K562 (cell line): ENCODE data around the gene LARP4B. TPM values are rescaled to one million over a fixed set of nuclear protein-coding genes. Genes with fewer than 3 reads are reported as not detected.
A peak's percentile ranks its signal among the peaks of the same experiment; 100 is the strongest.

Experiments
- CREB1 ChIP-seq, 2 experiments: sonication (generic) in 1 of 2; formaldehyde crosslinking in 1 of 2; IDR thresholded peaks; 2 replicates each; pipeline versions ENCODE4 v1.6.1 to v1.8.0; 2012 to 2022; ENCODE audit warnings: inconsistent platforms in 1 of 2, mild to moderate bottlenecking in 1 of 2, missing genetic modification reagents in 1 of 2, moderate library complexity in 1 of 2
- CTCF ChIP-seq, 3 experiments: IDR thresholded peaks in 2 of 3; conservative IDR thresholded peaks in 1 of 3; 2 replicates each; pipeline ENCODE4 v1.5.1; 2011 to 2012; ENCODE audit warnings: low read length in 3 of 3, mild to moderate bottlenecking in 3 of 3, control low read depth in 2 of 3, improper control_type of control experiment in 1 of 3, inconsistent platforms in 1 of 3, low read depth in 1 of 3, mixed read lengths in 1 of 3, moderate library complexity in 1 of 3; ENCODE audit not compliant: insufficient read depth in 2 of 3
- CXXC5 ChIP-seq: fragments of 250-450 bp; sonication (Bioruptor Pico); IDR thresholded peaks from 2 replicates; pipeline ENCODE4 v1.8.0; 2022; ENCODE audit warnings: inconsistent platforms, mild to moderate bottlenecking, moderate library complexity
- MAFF ChIP-seq: IDR thresholded peaks from 2 replicates; pipeline ENCODE4 v1.6.1; 2012; ENCODE audit warnings: low read length, improper control_type of control experiment
- RB1 ChIP-seq: fragments of 450-650 bp; IDR thresholded peaks from 2 replicates; pipeline ENCODE4 v1.6.1; 2017; ENCODE audit warnings: low read depth, mild to moderate bottlenecking
- RCOR1 ChIP-seq, 2 experiments: IDR thresholded peaks; 2 replicates each; pipeline ENCODE4 v1.6.1; 2012; ENCODE audit warnings: low read depth in 2 of 2, low read length in 2 of 2, borderline replicate concordance in 1 of 2, improper control_type of control experiment in 1 of 2
- SIN3B ChIP-seq: fragments of 450-650 bp; IDR thresholded peaks from 2 replicates; pipeline ENCODE4 v1.6.1; 2017; ENCODE audit warnings: low read depth, mild to moderate bottlenecking, moderate library complexity
- STAT5B ChIP-seq: fragments of 250-450 bp; sonication (Bioruptor Pico); IDR thresholded peaks from 2 replicates; pipeline ENCODE4 v1.8.0; 2021; ENCODE audit warnings: mild to moderate bottlenecking, inconsistent platforms
- ZFX ChIP-seq: sonication (generic); formaldehyde crosslinking; IDR thresholded peaks from 2 replicates; pipeline ENCODE4 v1.8.0; 2022; ENCODE audit warnings: mild to moderate bottlenecking, missing genetic modification reagents, moderate library complexity
- ZNF764 ChIP-seq: fragments of 250-450 bp; sonication (Bioruptor Pico); IDR thresholded peaks from 2 replicates; pipeline ENCODE4 v1.4.0; 2020; ENCODE audit warnings: low read depth, mild to moderate bottlenecking, moderate library complexity
- ZSCAN32 ChIP-seq: fragments of 450-650 bp; formaldehyde crosslinking; IDR thresholded peaks from 2 replicates; pipeline ENCODE4 v1.4.0; 2020; ENCODE audit warnings: mild to moderate bottlenecking, moderate library complexity
- polyA plus RNA-seq, 8 experiments: library from polyadenylated mRNA; depleted of rRNA in 4 of 8; stranded (reverse) in 5 of 8; unstranded in 3 of 8; fragments of >200 nt; fragmentation: Nextera tagmentation in 2 of 8; fragmentation: Illumina TruSeq in 1 of 8; extraction: Ambion mirVana in 2 of 8; extraction: Trizol in 1 of 8; gene quantifications; 2 replicates each; pipeline versions ENCODE4 v1.2.1 to v1.2.3, GENCODE V29; 2011 to 2014; ENCODE audit warnings: inconsistent platforms in 1 of 8, missing spikeins in 1 of 8
- total RNA-seq, 7 experiments: library from RNA; depleted of rRNA in 6 of 7; stranded (reverse); fragments of >200 nt in 6 of 7; fragmentation: Illumina TruSeq in 2 of 7; extraction: Trizol in 2 of 7; gene quantifications; 2 replicates each; pipeline versions ENCODE4 v1.2.1 to v1.2.3, GENCODE V29; 2011 to 2021; ENCODE audit warnings: low replicate concordance in 1 of 7
- TF ChIP-seq, protein P1 (sequence below): sonication (generic); formaldehyde crosslinking; IDR thresholded peaks from 2 replicates; pipeline ENCODE4 v1.8.0; 2023; ENCODE audit warnings: mild to moderate bottlenecking, missing genetic modification reagents
- TF ChIP-seq, protein P2 (sequence below), 2 experiments: fragments of 450-650 bp; conservative IDR thresholded peaks; 2 replicates each; pipeline ENCODE4 v1.6.1; 2017; ENCODE audit warnings: mild to moderate bottlenecking in 2 of 2, moderate library complexity in 2 of 2
- TF ChIP-seq, protein P3 (sequence below), 2 experiments: IDR thresholded peaks; 2 replicates each; pipeline ENCODE4 v1.6.1; 2011; ENCODE audit warnings: borderline replicate concordance in 1 of 2, control low read depth in 1 of 2, low read depth in 1 of 2, low read length in 1 of 2, mild to moderate bottlenecking in 1 of 2, mixed read lengths in 1 of 2, moderate library complexity in 1 of 2; ENCODE audit not compliant: insufficient read depth in 1 of 2, insufficient read length in 1 of 2, poor library complexity in 1 of 2, severe bottlenecking in 1 of 2; ENCODE audit errors: extremely low read depth in 1 of 2

LARP4B gene
- total and polyA plus RNA-seq, 9 of the 15 experiments (the other 6 are each of a cell fraction or from before 2014, with no cell fraction given): 11.8 to 130 (median 42.6) TPM

DNA sequence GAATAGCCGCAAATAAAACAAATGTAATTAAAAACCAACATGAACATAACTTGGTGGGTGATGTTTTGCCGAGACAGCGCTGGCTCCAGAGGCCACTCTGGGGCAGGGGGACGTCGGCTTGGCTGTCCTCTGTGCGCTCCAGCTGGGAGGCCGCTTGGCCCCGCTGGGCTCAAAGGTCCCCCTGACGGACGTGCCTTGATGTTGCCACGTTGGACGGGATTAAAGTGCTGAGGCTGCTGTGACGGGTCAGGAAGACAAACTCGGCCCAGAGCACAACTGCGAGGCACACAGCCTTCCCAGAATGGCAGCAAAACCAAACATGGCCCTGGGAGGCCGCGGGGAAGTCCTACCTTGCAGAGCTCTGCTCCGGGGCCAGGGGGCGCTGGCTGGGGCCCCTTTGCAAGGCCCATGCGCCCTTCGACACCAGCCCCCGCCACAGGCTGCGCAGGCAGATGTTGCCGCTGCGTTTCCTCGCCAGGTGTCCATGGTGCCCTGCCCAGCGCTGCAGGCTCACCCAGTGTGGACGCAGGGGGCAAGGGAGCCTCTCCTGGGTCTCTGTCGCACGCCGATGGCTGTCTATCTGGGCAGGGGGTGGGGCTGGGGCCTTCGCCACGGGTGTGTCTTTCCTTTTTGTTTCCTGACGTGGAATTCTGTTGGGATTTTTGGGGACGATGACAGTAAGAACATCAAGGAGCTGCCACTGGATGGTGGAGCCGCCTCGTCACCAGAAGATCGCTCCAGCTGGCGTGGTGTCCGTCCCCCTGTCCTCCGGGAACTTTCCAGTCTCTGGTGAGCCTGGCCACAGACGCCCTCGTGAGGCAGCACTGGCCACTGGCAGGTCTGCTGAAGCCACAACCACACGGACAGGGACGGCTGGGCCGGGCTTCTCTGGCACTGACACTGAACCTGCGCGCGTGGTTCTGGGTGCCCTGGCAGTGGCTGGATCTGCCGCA, 142.4 kb downstream of the LARP4B start (continued):
- TF ChIP-seq CTCF (IDR thresholded peaks at IDR 0.05 in 2 of 3, conservative IDR thresholded peaks at IDR 0.05 in 1 of 3; ENCODE audit: insufficient read depth in 2 of 3, low read depth in 1 of 3, low read length in 3 of 3) (peak; percentile 67 to 91 (median 83); a peak in 5 of 6 replicates), RB1 (peak; percentile 48; the same call in 1 of the 2 replicates), ZNF764 (CRISPR knock-in tag) (no peak), MAFF (no peak), ZFX (CRISPR knock-in tag) (peak; percentile 79), CXXC5 (CRISPR knock-in tag) (peak; percentile 37), RCOR1 (IDR thresholded peaks at IDR 0.05; ENCODE audit: borderline replicate concordance in 1 of 2, low read depth in 2 of 2, low read length in 2 of 2) (no peak), ZSCAN32 (no peak), STAT5B (CRISPR knock-in tag) (no peak), SIN3B (no peak), CREB1 (IDR thresholded peaks at IDR 0.05) (no peak), CREB1 (CRISPR knock-in tag; IDR thresholded peaks at IDR 0.05) (peak; percentile 17; the same call in 1 of the 2 replicates)
- TF ChIP-seq, protein P1, sequence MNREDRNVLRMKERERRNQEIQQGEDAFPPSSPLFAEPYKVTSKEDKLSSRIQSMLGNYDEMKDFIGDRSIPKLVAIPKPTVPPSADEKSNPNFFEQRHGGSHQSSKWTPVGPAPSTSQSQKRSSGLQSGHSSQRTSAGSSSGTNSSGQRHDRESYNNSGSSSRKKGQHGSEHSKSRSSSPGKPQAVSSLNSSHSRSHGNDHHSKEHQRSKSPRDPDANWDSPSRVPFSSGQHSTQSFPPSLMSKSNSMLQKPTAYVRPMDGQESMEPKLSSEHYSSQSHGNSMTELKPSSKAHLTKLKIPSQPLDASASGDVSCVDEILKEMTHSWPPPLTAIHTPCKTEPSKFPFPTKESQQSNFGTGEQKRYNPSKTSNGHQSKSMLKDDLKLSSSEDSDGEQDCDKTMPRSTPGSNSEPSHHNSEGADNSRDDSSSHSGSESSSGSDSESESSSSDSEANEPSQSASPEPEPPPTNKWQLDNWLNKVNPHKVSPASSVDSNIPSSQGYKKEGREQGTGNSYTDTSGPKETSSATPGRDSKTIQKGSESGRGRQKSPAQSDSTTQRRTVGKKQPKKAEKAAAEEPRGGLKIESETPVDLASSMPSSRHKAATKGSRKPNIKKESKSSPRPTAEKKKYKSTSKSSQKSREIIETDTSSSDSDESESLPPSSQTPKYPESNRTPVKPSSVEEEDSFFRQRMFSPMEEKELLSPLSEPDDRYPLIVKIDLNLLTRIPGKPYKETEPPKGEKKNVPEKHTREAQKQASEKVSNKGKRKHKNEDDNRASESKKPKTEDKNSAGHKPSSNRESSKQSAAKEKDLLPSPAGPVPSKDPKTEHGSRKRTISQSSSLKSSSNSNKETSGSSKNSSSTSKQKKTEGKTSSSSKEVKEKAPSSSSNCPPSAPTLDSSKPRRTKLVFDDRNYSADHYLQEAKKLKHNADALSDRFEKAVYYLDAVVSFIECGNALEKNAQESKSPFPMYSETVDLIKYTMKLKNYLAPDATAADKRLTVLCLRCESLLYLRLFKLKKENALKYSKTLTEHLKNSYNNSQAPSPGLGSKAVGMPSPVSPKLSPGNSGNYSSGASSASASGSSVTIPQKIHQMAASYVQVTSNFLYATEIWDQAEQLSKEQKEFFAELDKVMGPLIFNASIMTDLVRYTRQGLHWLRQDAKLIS: peak; percentile 60; the same call in 1 of the 2 replicates
- TF ChIP-seq, protein P2, sequence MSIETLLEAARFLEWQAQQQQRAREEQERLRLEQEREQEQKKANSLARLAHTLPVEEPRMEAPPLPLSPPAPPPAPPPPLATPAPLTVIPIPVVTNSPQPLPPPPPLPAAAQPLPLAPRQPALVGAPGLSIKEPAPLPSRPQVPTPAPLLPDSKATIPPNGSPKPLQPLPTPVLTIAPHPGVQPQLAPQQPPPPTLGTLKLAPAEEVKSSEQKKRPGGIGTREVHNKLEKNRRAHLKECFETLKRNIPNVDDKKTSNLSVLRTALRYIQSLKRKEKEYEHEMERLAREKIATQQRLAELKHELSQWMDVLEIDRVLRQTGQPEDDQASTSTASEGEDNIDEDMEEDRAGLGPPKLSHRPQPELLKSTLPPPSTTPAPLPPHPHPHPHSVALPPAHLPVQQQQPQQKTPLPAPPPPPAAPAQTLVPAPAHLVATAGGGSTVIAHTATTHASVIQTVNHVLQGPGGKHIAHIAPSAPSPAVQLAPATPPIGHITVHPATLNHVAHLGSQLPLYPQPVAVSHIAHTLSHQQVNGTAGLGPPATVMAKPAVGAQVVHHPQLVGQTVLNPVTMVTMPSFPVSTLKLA (conservative IDR thresholded peaks at IDR 0.05): peak in 1 of 2 experiments; percentile 66; a peak in 2 of 4 replicates
- TF ChIP-seq, protein P3, sequence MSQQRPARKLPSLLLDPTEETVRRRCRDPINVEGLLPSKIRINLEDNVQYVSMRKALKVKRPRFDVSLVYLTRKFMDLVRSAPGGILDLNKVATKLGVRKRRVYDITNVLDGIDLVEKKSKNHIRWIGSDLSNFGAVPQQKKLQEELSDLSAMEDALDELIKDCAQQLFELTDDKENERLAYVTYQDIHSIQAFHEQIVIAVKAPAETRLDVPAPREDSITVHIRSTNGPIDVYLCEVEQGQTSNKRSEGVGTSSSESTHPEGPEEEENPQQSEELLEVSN (IDR thresholded peaks at IDR 0.05; ENCODE audit: borderline replicate concordance in 1 of 2, extremely low read depth in 1 of 2, insufficient read depth in 1 of 2, insufficient read length in 1 of 2, low read depth in 1 of 2, low read length in 1 of 2, poor library complexity in 1 of 2, severe bottlenecking in 1 of 2): peak; percentile 27 to 68
